ENCODE results near the gene NTSR2. TPM values are rescaled to one million over a fixed set of nuclear protein-coding genes. Genes with fewer than 3 reads are reported as not detected.

NTSR2 gene
- total RNA-seq, 4 donors from 2014 or later: not detected

GRCh38 chr2:11705711-11706110 lies 35.7 kb upstream of the NTSR2 start:
- Histone ChIP-seq H3K27me3 (no peaks in the 10 kb centered on the region), H3K4me1 (no peaks in the 10 kb centered on the region), H3K4me3 (no peak overlapping the region), H3K36me3 (no peaks in the 10 kb centered on the region), H3K9me3 (no peaks in the 10 kb centered on the region), H3K27ac (no peak overlapping the region)
- TF ChIP-seq POLR2A (IDR thresholded peaks at IDR 0.05) (no peak), CTCF (IDR thresholded peaks at IDR 0.05) (no peak)
- no peak for DNase-seq
- intact Hi-C loops (cut with DNase I; ENCODE audit: low total_unique reads): no loop called here

GRCh38 chr2:11705063-11705462 lies 35.1 kb upstream of the NTSR2 start:
- intact Hi-C loops (cut with DNase I; ENCODE audit: low total_unique reads): no loop called here
- Histone ChIP-seq H3K27me3 (no peaks in the 10 kb centered on the region), H3K27ac (no peak overlapping the region), H3K36me3 (no peaks in the 10 kb centered on the region), H3K9me3 (no peaks in the 10 kb centered on the region), H3K4me3 (no peak overlapping the region), H3K4me1 (no peaks in the 10 kb centered on the region)
- no peak for TF ChIP-seq CTCF (IDR thresholded peaks at IDR 0.05)
- TF ChIP-seq POLR2A (IDR thresholded peaks at IDR 0.05): no peak
- no peak for DNase-seq

- intact Hi-C loops (cut with DNase I; ENCODE audit: low total_unique reads): no loop called here
- H3K4me3 ChIP-seq: no peak overlapping the region
- H3K27ac ChIP-seq: no peak overlapping the region
- DNase-seq: no peak
- H3K4me1 ChIP-seq: no peaks in the 10 kb centered on the region
- TF ChIP-seq POLR2A (IDR thresholded peaks at IDR 0.05) (no peak), CTCF (IDR thresholded peaks at IDR 0.05) (no peak)
- H3K27me3 ChIP-seq: no peaks in the 10 kb centered on the region
- H3K9me3 ChIP-seq: no peaks in the 10 kb centered on the region
- H3K36me3 ChIP-seq: no peaks in the 10 kb centered on the region
Observed at GRCh38 chr2:11703700-11704099, 33.7 kb upstream of the NTSR2 start.

- TF ChIP-seq CTCF (IDR thresholded peaks at IDR 0.05): no peak
- no peak for TF ChIP-seq POLR2A (IDR thresholded peaks at IDR 0.05)
- no peak for DNase-seq
Observed at GRCh38 chr2:11702946-11703345, 33.0 kb upstream of the NTSR2 start.

GRCh38 chr2:11701751-11702301 lies 31.8 kb upstream of the NTSR2 start:
- Histone ChIP-seq H3K4me3 (no peak overlapping the region), H3K4me1 (no peaks in the 10 kb centered on the region), H3K27ac (no peak overlapping the region), H3K27me3 (no peaks in the 10 kb centered on the region), H3K9me3 (no peaks in the 10 kb centered on the region), H3K36me3 (no peaks in the 10 kb centered on the region)
- TF ChIP-seq CTCF (IDR thresholded peaks at IDR 0.05): no peak
- no peak for DNase-seq
- intact Hi-C loops (cut with DNase I; ENCODE audit: low total_unique reads): no loop called here

More at GRCh38 chr2:11702946-11703345, 33.0 kb upstream of the NTSR2 start:
- no peak overlapping the region for H3K4me3 ChIP-seq
- H3K27me3 ChIP-seq: no peaks in the 10 kb centered on the region
- intact Hi-C loops (cut with DNase I; ENCODE audit: low total_unique reads): no loop called here
- H3K4me1 ChIP-seq: no peaks in the 10 kb centered on the region
- no peaks in the 10 kb centered on the region for H3K36me3 ChIP-seq
- no peaks in the 10 kb centered on the region for H3K9me3 ChIP-seq
- H3K27ac ChIP-seq: no peak overlapping the region
